MCF 10A (cell line): Measurements from ENCODE around the gene KCNMA1. TPM values are rescaled to one million over a fixed set of nuclear protein-coding genes. Genes with fewer than 3 reads are reported as not detected.

ENCODE experiments used
- BruUV-seq: library from RNA; stranded (reverse); fragments of 400-500 nt; replicated peaks from 2 replicates; lab custom pipeline; 2021; lab: Mats Ljungman, UMichigan
- CTCF ChIA-PET: fragments of 300-600 bp; sonication (Branson Sonifier 250); formaldehyde crosslinking; extraction: SDS; loops from one replicate; lab custom pipeline; 2021; ENCODE audit warnings: antibody characterized with exemption, inconsistent platforms; lab: Yijun Ruan, JAX
- POLR2A ChIA-PET: fragments of 300-600, 350-650 bp; sonication (Branson Sonifier 250); formaldehyde crosslinking; extraction: SDS; loops from one replicate; lab custom pipeline; 2020; ENCODE audit warnings: antibody characterized with exemption, inconsistent platforms; lab: Yijun Ruan, JAX
- DNase-seq: peaks from one replicate; pipeline ENCODE4 v3.0.0-alpha.2; 2018; ENCODE audit not compliant: unreplicated experiment
- H3K27ac Mint-ChIP-seq: one replicate; pipeline ENCODE4 v1.8.0; 2022; ENCODE audit warnings: mild to moderate bottlenecking, low read depth, mixed read lengths; ENCODE audit not compliant: unreplicated experiment
- H3K27me3 Mint-ChIP-seq: one replicate; pipeline ENCODE4 v1.8.0; 2022; ENCODE audit warnings: mixed read lengths; ENCODE audit not compliant: insufficient read depth, unreplicated experiment
- H3K36me3 Mint-ChIP-seq: one replicate; pipeline ENCODE4 v1.8.0; 2022; ENCODE audit warnings: mild to moderate bottlenecking, moderate library complexity, mixed read lengths; ENCODE audit not compliant: insufficient read depth, unreplicated experiment
- H3K4me1 Mint-ChIP-seq: one replicate; pipeline ENCODE4 v1.8.0; 2022; ENCODE audit warnings: mixed read lengths; ENCODE audit not compliant: insufficient read depth, unreplicated experiment
- H3K4me3 Mint-ChIP-seq: one replicate; pipeline ENCODE4 v1.8.0; 2022; ENCODE audit warnings: mild to moderate bottlenecking, moderate library complexity, mixed read lengths; ENCODE audit not compliant: unreplicated experiment
- H3K9me3 Mint-ChIP-seq: one replicate; pipeline ENCODE4 v1.8.0; 2022; ENCODE audit warnings: mixed read lengths; ENCODE audit not compliant: unreplicated experiment
- CTCF ChIP-seq: fragments of 200-600 bp; IDR thresholded peaks from one replicate; pipeline ENCODE4 v1.8.0; 2022; ENCODE audit warnings: antibody characterized with exemption, mild to moderate bottlenecking; ENCODE audit not compliant: unreplicated experiment
- intact Hi-C: fragments of 100-400 bp; cut with micrococcal nuclease; formaldehyde crosslinking; loops from 2 replicates; pipeline ENCODE4 v1.14.1; 2022
- total RNA-seq: library from RNA; stranded (reverse); gene quantifications from 2 replicates; pipeline ENCODE4 v1.2.3, GENCODE V29; 2022

Gene KCNMA1
- total RNA-seq, 1 experiment from 2014 or later = 7.5 TPM

- ChIA-PET CTCF (interaction anchor here (0.6 to 1.4 kb wide), 5 partner anchors 8 to 531 kb away, joined by 3 to 5 read pairs (median 4); no protein-coding TSS in a partner anchor), POLR2A (interaction anchor here (0.5 to 1.1 kb wide), 3 partner anchors 19 to 474 kb away, joined by 3 read pairs; no protein-coding TSS in a partner anchor)
- H3K27ac Mint-ChIP-seq = no peak overlapping the region
- H3K4me1 Mint-ChIP-seq = peaks cover 8% of the 10 kb centered on the region
- intact Hi-C loops = no loop called here
- no peaks in the 10 kb centered on the region for H3K36me3 Mint-ChIP-seq
- H3K27me3 Mint-ChIP-seq = no peaks in the 10 kb centered on the region
- no TSS peak for BruUV-seq
- TF ChIP-seq CTCF = no peak
- no peaks in the 10 kb centered on the region for H3K9me3 Mint-ChIP-seq
- DNase-seq = no peak
- H3K4me3 Mint-ChIP-seq = no peak overlapping the region
Measured at GRCh38 chr10:77180794-77181193, 456.8 kb downstream of the KCNMA1 start.

- no peak for TF ChIP-seq CTCF
- CTCF ChIA-PET = interaction anchor here (0.6 to 1.4 kb wide), 3 partner anchors 14 to 532 kb away, joined by 3 to 5 read pairs (median 4); no protein-coding TSS in a partner anchor
- peaks cover 8% of the 10 kb centered on the region for H3K4me1 Mint-ChIP-seq
- no peak overlapping the region for H3K4me3 Mint-ChIP-seq
- DNase-seq = no peak
- no TSS peak for BruUV-seq
- no peak overlapping the region for H3K27ac Mint-ChIP-seq
- H3K9me3 Mint-ChIP-seq = no peaks in the 10 kb centered on the region
- intact Hi-C loops = no loop called here
- H3K27me3 Mint-ChIP-seq = no peaks in the 10 kb centered on the region
- no peaks in the 10 kb centered on the region for H3K36me3 Mint-ChIP-seq
- POLR2A ChIA-PET = no interaction called here
Measured at GRCh38 chr10:77180104-77180503, 457.5 kb downstream of the KCNMA1 start.

GRCh38 chr10:77179015-77179695 lies 458.5 kb downstream of the KCNMA1 start:
- no peak overlapping the region for H3K4me3 Mint-ChIP-seq
- peak overlapping the region; percentile 85 for H3K27ac Mint-ChIP-seq
- ChIA-PET POLR2A (no interaction called here), CTCF (interaction anchor here (1.2 kb wide), 1 partner anchor 462 kb away, joined by 6 read pairs; no protein-coding TSS in a partner anchor)
- no peaks in the 10 kb centered on the region for H3K27me3 Mint-ChIP-seq
- TF ChIP-seq CTCF = no peak
- intact Hi-C loops = loop anchor here (5.0 kb wide), 1 partner anchor 58 kb away; no protein-coding TSS in a partner anchor
- H3K36me3 Mint-ChIP-seq = no peaks in the 10 kb centered on the region
- peak; percentile 87 for DNase-seq
- no TSS peak for BruUV-seq
- peaks cover 8% of the 10 kb centered on the region for H3K4me1 Mint-ChIP-seq
- H3K9me3 Mint-ChIP-seq = no peaks in the 10 kb centered on the region

- Mint-ChIP-seq H3K27me3 (no peaks in the 10 kb centered on the region), H3K4me1 (peaks cover 8% of the 10 kb centered on the region), H3K27ac (no peak overlapping the region), H3K4me3 (no peak overlapping the region), H3K36me3 (no peaks in the 10 kb centered on the region), H3K9me3 (no peaks in the 10 kb centered on the region)
- no peak for TF ChIP-seq CTCF
- no peak for DNase-seq
- CTCF ChIA-PET = interaction anchor here (0.6 to 17.6 kb wide), 5 partner anchors 168 to 565 kb away, joined by 3 to 267 read pairs (median 3); no protein-coding TSS in a partner anchor
- intact Hi-C loops = loop anchor here (5.0 kb wide), 1 partner anchor 60 kb away; no protein-coding TSS in a partner anchor
- POLR2A ChIA-PET = no interaction called here
- BruUV-seq = no TSS peak
Measured at GRCh38 chr10:77177589-77177988, 460.0 kb downstream of the KCNMA1 start.
